Right renal cortex interstitium (tissue), 3 donors: ENCODE results near the gene ZBBX. TPM values are rescaled to one million over a fixed set of nuclear protein-coding genes. Genes with fewer than 3 reads are reported as not detected.
"Not testable (repeated sequence)": the region's sequence is repeated elsewhere in the genome, so short reads cannot be mapped to it uniquely, and the experiment has no call there.

Experiments
- DNase-seq, 3 donors: peaks; one replicate each; pipeline ENCODE4 v3.0.0-alpha.2; 2013; ENCODE audit warnings: low read depth in 3 of 3, low spot score in 2 of 3
- polyA plus RNA-seq, 3 donors: library from polyadenylated mRNA; unstranded; fragments of 120-200 nt; gene quantifications; one replicate each; pipeline ENCODE4 v1.2.1, GENCODE V29; 2013; ENCODE audit not compliant: insufficient read length in 3 of 3

Gene ZBBX
- polyA plus RNA-seq, result 1 to 10 TPM; 4.5 to 6.7 (median 4.8) TPM

GRCh38 chr3:167380004-167380689 is at the start of gene ZBBX:
ZBBX (minus strand) TSS chr3:167380297; CDS start chr3:167372901, 7,396 bp downstream.
- peak; percentile 78 to 88 (median 86) for DNase-seq

GRCh38 chr3:167426962-167427361 is 46.9 kb upstream of the ZBBX start:
- DNase-seq, result not testable (repeated sequence)

GRCh38 chr3:167422396-167422795 is 42.3 kb upstream of the ZBBX start:
- DNase-seq, result not testable (repeated sequence)

- peak in 1 of 3 donors; percentile 4 for DNase-seq
Measured at GRCh38 chr3:167409611-167410010, 29.5 kb upstream of the ZBBX start.

- peak in 2 of 3 donors; percentile 10 to 35 for DNase-seq
Measured at GRCh38 chr3:167406876-167407492, 26.9 kb upstream of the ZBBX start.

- DNase-seq, result no peak
Measured at GRCh38 chr3:167397826-167398225, 17.7 kb upstream of the ZBBX start.

GRCh38 chr3:167396075-167396474 is 16.0 kb upstream of the ZBBX start:
- DNase-seq, result no peak

GRCh38 chr3:167394003-167394402 is 13.9 kb upstream of the ZBBX start:
- no peak for DNase-seq

- DNase-seq, result no peak
Measured at GRCh38 chr3:167382155-167382554, 2.1 kb upstream of the ZBBX start.

GRCh38 chr3:167375478-167375877 is 4.6 kb downstream of the ZBBX start:
- no peak for DNase-seq

- DNase-seq, result no peak
Measured at GRCh38 chr3:167372138-167372537, 8.0 kb downstream of the ZBBX start.

- DNase-seq, result no peak
Measured at GRCh38 chr3:167361948-167362347, 18.1 kb downstream of the ZBBX start.

- no peak for DNase-seq
Measured at GRCh38 chr3:167361306-167361705, 18.8 kb downstream of the ZBBX start.

- no peak for DNase-seq
Measured at GRCh38 chr3:167355446-167355845, 24.7 kb downstream of the ZBBX start.

- DNase-seq, result no peak
Measured at GRCh38 chr3:167354751-167355150, 25.3 kb downstream of the ZBBX start.

GRCh38 chr3:167350245-167350862 is 29.7 kb downstream of the ZBBX start:
- DNase-seq, result peak in 1 of 3 donors; percentile 2

- DNase-seq, result no peak
Measured at GRCh38 chr3:167346171-167346570, 33.9 kb downstream of the ZBBX start.

GRCh38 chr3:167330993-167331785 is 48.9 kb downstream of the ZBBX start:
- no peak for DNase-seq

GRCh38 chr3:167323572-167323971 is 56.5 kb downstream of the ZBBX start:
- no peak for DNase-seq

- no peak for DNase-seq
Measured at GRCh38 chr3:167318996-167319615, 61.0 kb downstream of the ZBBX start.

- DNase-seq, result no peak
Measured at GRCh38 chr3:167318306-167318705, 61.8 kb downstream of the ZBBX start.
